KBM-7 (cell line): Measurements from ENCODE around the gene MTF1.

Experiments
- DNase-seq: peaks from one replicate; pipeline ENCODE4 v3.0.0-alpha.2; 2015
- in situ Hi-C: fragments of 300-500 bp; cut with MboI; formaldehyde crosslinking; loops from 2 replicates; pipeline ENCODE4 v1.14.3; 2020; ENCODE audit warnings: low sequenced_read_pairs, low pct_unique_long_range_greater_than_20kb, mixed read lengths

The MTF1 gene

DNA sequence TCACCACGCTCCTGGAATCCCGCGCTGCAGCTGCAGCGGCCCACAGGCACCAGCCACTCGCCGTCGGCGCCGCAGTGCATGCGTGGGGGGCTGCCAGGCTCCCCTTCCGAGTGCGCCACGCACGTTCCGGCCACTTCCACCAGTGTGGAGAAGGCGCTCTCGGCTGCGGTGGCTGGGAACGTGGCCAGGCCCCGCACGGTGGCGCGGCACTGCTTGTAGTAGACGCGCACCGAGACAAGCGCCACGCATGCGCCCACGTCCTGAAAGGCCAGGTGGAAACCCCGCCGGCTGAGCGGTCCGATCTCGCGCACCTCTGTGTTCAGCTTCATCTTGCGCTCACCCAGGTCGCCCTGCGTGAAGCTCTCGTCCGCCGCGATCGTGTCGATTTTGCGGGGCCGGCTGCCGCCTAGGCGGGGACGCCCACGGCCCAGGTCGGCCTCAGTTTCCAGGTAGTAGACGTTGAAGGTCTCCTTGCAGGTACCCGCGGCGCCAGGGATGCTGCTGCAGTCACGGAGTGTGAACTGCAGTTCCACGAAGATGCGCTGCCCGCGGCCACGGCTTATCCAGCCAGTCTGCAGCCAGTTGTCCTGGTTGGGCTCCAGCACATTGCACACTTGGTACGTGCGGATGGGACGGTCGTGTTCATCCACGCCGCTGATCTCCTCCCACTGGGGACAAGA is 97.8 kb downstream of the MTF1 start:
- in situ Hi-C loops: no loop called here

More for the DNA sequence above, 97.8 kb downstream of the MTF1 start:
- no peak for DNase-seq
